Panc1 (cell line): Measurements from ENCODE around the gene RGMA. TPM values are rescaled to one million over a fixed set of nuclear protein-coding genes. Genes with fewer than 3 reads are reported as not detected.

Experiments used
- ATAC-seq: fragments of 200-7000 bp; cut with Tn5 transposase; 2 replicates; pipeline ENCODE4 v1.9.1; 2020; ENCODE audit warnings: mild to moderate bottlenecking, moderate library complexity
- BruUV-seq: library from RNA; stranded (reverse); fragments of 400-500 nt; replicated peaks from 2 replicates; lab custom pipeline; 2021; lab: Mats Ljungman, UMichigan
- CTCF ChIA-PET: fragments of 300-600 bp; sonication (Branson Sonifier 250); formaldehyde crosslinking; loops from one replicate; lab custom pipeline; 2022; ENCODE audit warnings: antibody characterized with exemption; lab: Charles Lee
- POLR2A ChIA-PET: fragments of 300-600 bp; sonication (Branson Sonifier 250); formaldehyde crosslinking; loops from one replicate; lab custom pipeline; 2022; ENCODE audit warnings: antibody characterized with exemption; lab: Charles Lee
- DNase-seq: peaks from one replicate; pipeline ENCODE4 v3.0.0-alpha.2; 2010; ENCODE audit warnings: low read depth, low spot score
- H3K27ac ChIP-seq: 2 replicates; pipeline ENCODE4 v1.5.1; 2011; ENCODE audit warnings: mild to moderate bottlenecking, low read length, inconsistent platforms
- H3K27me3 ChIP-seq: fragments of 200-500 bp; sonication (Bioruptor generic); 2 replicates; pipeline ENCODE4 v1.6.0; 2014; ENCODE audit warnings: low read length, inconsistent platforms; ENCODE audit not compliant: control insufficient read depth, insufficient read depth
- H3K36me3 ChIP-seq: fragments of 200-500 bp; sonication (Bioruptor generic); 2 replicates; pipeline ENCODE4 v1.5.1; 2014; ENCODE audit warnings: inconsistent platforms, mild to moderate bottlenecking, low read length, moderate library complexity; ENCODE audit not compliant: control insufficient read depth, insufficient read depth
- H3K4me1 ChIP-seq: 2 replicates; pipeline ENCODE4 v1.5.1; 2011; ENCODE audit warnings: inconsistent platforms, mild to moderate bottlenecking, low read length, moderate library complexity; ENCODE audit not compliant: control insufficient read depth, insufficient read depth
- H3K4me3 ChIP-seq, 2 experiments: 2 replicates each; pipeline ENCODE4 v1.5.1; 2011 to 2012; ENCODE audit warnings: low read depth in 2 of 2, low read length in 2 of 2, mild to moderate bottlenecking in 2 of 2, inconsistent platforms in 1 of 2, moderate library complexity in 1 of 2
- H3K9me3 ChIP-seq: fragments of 200-500 bp; sonication (Bioruptor generic); 2 replicates; pipeline ENCODE4 v1.5.1; 2014; ENCODE audit warnings: low read depth, mild to moderate bottlenecking, inconsistent platforms, low read length, moderate library complexity; ENCODE audit not compliant: control insufficient read depth, insufficient read depth
- CTCF ChIP-seq: fragments of 450-650 bp; IDR thresholded peaks from 2 replicates; pipeline ENCODE4 v1.5.1; 2017; ENCODE audit warnings: mild to moderate bottlenecking
- POLR2AphosphoS5 ChIP-seq: IDR thresholded peaks from 2 replicates; pipeline ENCODE4 v1.6.1; 2012; ENCODE audit warnings: mild to moderate bottlenecking, low read depth, low read length, moderate library complexity
- REST ChIP-seq, 2 experiments: IDR thresholded peaks; 2 replicates each; pipeline ENCODE4 v1.6.1; 2011 to 2012; ENCODE audit warnings: low read depth in 2 of 2, control low read depth in 1 of 2, low read length in 1 of 2, mild to moderate bottlenecking in 1 of 2, moderate library complexity in 1 of 2; ENCODE audit not compliant: insufficient read depth in 1 of 2
- SIN3A ChIP-seq: IDR thresholded peaks from 2 replicates; pipeline ENCODE4 v1.6.1; 2012; ENCODE audit warnings: low read depth, mild to moderate bottlenecking, low read length, moderate library complexity, borderline replicate concordance; ENCODE audit not compliant: insufficient read depth
- TCF7L2 ChIP-seq: IDR thresholded peaks from 2 replicates; pipeline ENCODE4 v1.6.1; 2011; ENCODE audit warnings: mild to moderate bottlenecking, low read depth, low read length, inconsistent platforms
- in situ Hi-C: cut with HindIII; loops from 2 replicates; pipeline ENCODE4 v1.10.0; 2016; ENCODE audit warnings: low sequenced_read_pairs, low pct_unique_long_range_greater_than_20kb
- intact Hi-C: fragments of 100-400 bp; cut with micrococcal nuclease; formaldehyde crosslinking; loops from one replicate; pipeline ENCODE4 v1.10.0; 2022; ENCODE audit not compliant: unreplicated experiment
- total RNA-seq: library from RNA; stranded (reverse); gene quantifications from one replicate; pipeline ENCODE4 v1.2.1, GENCODE V29; 2021; ENCODE audit not compliant: unreplicated experiment

Gene RGMA
- total RNA-seq, 1 experiment from 2014 or later: 0.62 TPM

GRCh38 chr15:93105485-93105884 lies 16.5 kb upstream of the RGMA start:
- POLR2A ChIA-PET: no interaction called here
- ATAC-seq (no peak), DNase-seq (no peak)
- Histone ChIP-seq H3K27me3 (no peaks in the 10 kb centered on the region), H3K4me1 (no peaks in the 10 kb centered on the region), H3K36me3 (no peaks in the 10 kb centered on the region), H3K4me3 (no peak overlapping the region), H3K27ac (no peak overlapping the region), H3K9me3 (no peaks in the 10 kb centered on the region)
- no TSS peak for BruUV-seq
- CTCF ChIA-PET: no interaction called here
- in situ Hi-C loops (no loop called here), intact Hi-C loops (no loop called here)
- TF ChIP-seq TCF7L2 (no peak), SIN3A (no peak), REST (IDR thresholded peaks at IDR 0.05; ENCODE audit: insufficient read depth in 1 of 2, low read depth in 2 of 2, low read length in 1 of 2) (no peak), POLR2AphosphoS5 (no peak), CTCF (no peak)

- Histone ChIP-seq H3K27me3 (no peaks in the 10 kb centered on the region), H3K9me3 (no peaks in the 10 kb centered on the region), H3K4me1 (no peaks in the 10 kb centered on the region), H3K4me3 (no peak overlapping the region), H3K27ac (no peak overlapping the region), H3K36me3 (no peaks in the 10 kb centered on the region)
- ChIA-PET POLR2A (no interaction called here), CTCF (no interaction called here)
- no peak for TF ChIP-seq TCF7L2
- TF ChIP-seq CTCF: no peak
- no peak for TF ChIP-seq REST (IDR thresholded peaks at IDR 0.05; ENCODE audit: insufficient read depth in 1 of 2, low read depth in 2 of 2, low read length in 1 of 2)
- TF ChIP-seq POLR2AphosphoS5: no peak
- TF ChIP-seq SIN3A: no peak
- intact Hi-C loops (no loop called here), in situ Hi-C loops (no loop called here)
- BruUV-seq: no TSS peak
- DNase-seq: no peak
- no peak for ATAC-seq
Measured at GRCh38 chr15:93103823-93104222, 14.8 kb upstream of the RGMA start.
